Measurements from ENCODE around the gene CACNA1C. TPM values are rescaled to one million over a fixed set of nuclear protein-coding genes. Genes with fewer than 3 reads are reported as not detected.

Gene CACNA1C
- total RNA-seq, 1 experiment from 2014 or later = 1.1 TPM

- Histone ChIP-seq H3K56ac (ENCODE audit: insufficient read length, low read depth, low read length) (no peak overlapping the region), H3K79me1 (ENCODE audit: insufficient read depth, low read depth, low read length, poor library complexity, severe bottlenecking) (no peaks in the 10 kb centered on the region), H3K79me2 (ENCODE audit: insufficient read depth, low read length) (no peaks in the 10 kb centered on the region; the same call in 1 of the 2 replicates), H3K27ac (ENCODE audit: insufficient read length, low read depth, low read length) (no peak overlapping the region), H4K91ac (ENCODE audit: insufficient read length, low read depth, low read length) (no peak overlapping the region), H2BK12ac (ENCODE audit: insufficient read length, low read depth, low read length) (no peak overlapping the region), H2BK5ac (ENCODE audit: insufficient read length, low read length) (no peak overlapping the region), H2AK5ac (ENCODE audit: insufficient read length, low read length) (no peak overlapping the region), H2BK20ac (ENCODE audit: low read depth, low read length, poor library complexity, severe bottlenecking) (no peak overlapping the region), H3T11ph (ENCODE audit: low read length) (no peak overlapping the region), H3K9ac (ENCODE audit: extremely low read depth, insufficient read length, low read length) (no peak overlapping the region), H3K4ac (ENCODE audit: low read depth, low read length) (no peak overlapping the region), H3K4me2 (ENCODE audit: insufficient read depth, insufficient read length, low read length) (no peak overlapping the region), H4K5ac (ENCODE audit: insufficient read length, low read depth, low read length) (no peak overlapping the region), H3K23ac (ENCODE audit: insufficient read length, low read depth, low read length) (no peak overlapping the region), H3K23me2 (ENCODE audit: insufficient read length, low read depth, low read length, poor library complexity, severe bottlenecking) (no peaks in the 10 kb centered on the region), H2BK120ac (ENCODE audit: low read depth, low read length, poor library complexity, severe bottlenecking) (no peak overlapping the region), H4K8ac (replicated peaks; ENCODE audit: insufficient read length, low read depth, low read length) (no peak overlapping the region), H3K9me3 (ENCODE audit: control insufficient read depth, low read depth, low read length) (no peaks in the 10 kb centered on the region), H3K14ac (ENCODE audit: insufficient read depth, low read length) (no peak overlapping the region), H3K4me1 (ENCODE audit: insufficient read depth, low read length) (peaks cover 3% of the 10 kb centered on the region), H3K27me3 (ENCODE audit: insufficient read depth, low read length) (no peaks in the 10 kb centered on the region), H2AFZ (ENCODE audit: low read length) (no peak overlapping the region), H3K18ac (ENCODE audit: insufficient read length, low read depth, low read length) (no peak overlapping the region), H4K20me1 (ENCODE audit: control insufficient read depth, insufficient read depth, insufficient read length) (no peaks in the 10 kb centered on the region), H2BK15ac (ENCODE audit: low read depth, low read length) (no peak overlapping the region)
- no CpG with 5 or more reads among the region's 5 CpGs for WGBS (ENCODE audit: extremely low coverage, insufficient read length, low lambda C conversion rate)
- Mint-ChIP-seq H3K4me3 (no peak overlapping the region), H3K27ac (no peak overlapping the region), H3K36me3 (ENCODE audit: insufficient read depth in 1 of 3, low read depth in 3 of 3) (no peaks in the 10 kb centered on the region), H3K9me3 (peaks cover 0 to 2% of the 10 kb centered on the region in 2 experiments; a peak in 1 of 5 replicates), H3K4me1 (peaks cover 0 to 5% of the 10 kb centered on the region in 2 experiments; a peak in 3 of 4 replicates), H3K27me3 (ENCODE audit: low read depth) (no peaks in the 10 kb centered on the region; the same call in 1 of the 2 replicates)
- TF ChIP-seq CTCF (conservative IDR thresholded peaks at IDR 0.05) = no peak
- DNase-seq = no peak
These were observed 39.6 kb downstream of the CACNA1C start for GRCh38 chr12:2092354-2092753.

Measured in H9 (cell line).